Ascending aorta (tissue), 2 donors: Measurements from ENCODE around the gene PTPRF. TPM values are rescaled to one million over a fixed set of nuclear protein-coding genes. Genes with fewer than 3 reads are reported as not detected.
"Not testable (repeated sequence)": the region's sequence is repeated elsewhere in the genome, so short reads cannot be mapped to it uniquely, and the experiment has no call there.

Source experiments
- DNase-seq, 2 donors: peaks; one replicate each; pipeline ENCODE4 v3.0.0-alpha.2; 2019; ENCODE audit warnings: low spot score in 2 of 2
- H3K27ac ChIP-seq, 2 donors: fragments of 200-600 bp; sonication (generic); one replicate each; pipeline ENCODE4 v1.5.1; 2016 to 2017; ENCODE audit warnings: mild to moderate bottlenecking in 1 of 2
- H3K27me3 ChIP-seq: fragments of 200-600 bp; sonication (generic); one replicate; pipeline ENCODE4 v1.5.1; 2017
- H3K36me3 ChIP-seq, 2 donors: fragments of 200-600 bp; sonication (generic); one replicate each; pipeline ENCODE4 v1.5.1; 2016
- H3K4me1 ChIP-seq, 2 donors: fragments of 200-600 bp; sonication (generic); one replicate each; pipeline ENCODE4 v1.5.1; 2016 to 2017; ENCODE audit warnings: mild to moderate bottlenecking in 1 of 2
- H3K4me3 ChIP-seq, 2 donors: fragments of 200-600 bp; sonication (generic); one replicate each; pipeline ENCODE4 v1.5.1; 2016 to 2017; ENCODE audit warnings: mild to moderate bottlenecking in 1 of 2
- H3K9me3 ChIP-seq, 2 donors: fragments of 200-600 bp; sonication (generic); one replicate each; pipeline ENCODE4 v1.5.1; 2016
- intact Hi-C: fragments of 100-400 bp; cut with DNase I; formaldehyde crosslinking; loops from one replicate; pipeline ENCODE4 v1.15.1; 2023
- total RNA-seq: library from RNA; depleted of rRNA; stranded (reverse); fragments of >200 nt; gene quantifications from one replicate; pipeline ENCODE4 v1.1.0, GENCODE V29; 2016
- TF ChIP-seq, protein P1 (sequence below), 3 experiments: fragments of 200-600 bp in 2 of 3; fragments of 450-650 bp in 1 of 3; sonication (generic) in 2 of 3; IDR thresholded peaks; one replicate each; pipeline ENCODE4 v1.5.1; 2016 to 2019; ENCODE audit warnings: antibody characterized with exemption in 3 of 3, mild to moderate bottlenecking in 1 of 3, moderate library complexity in 1 of 3

Gene PTPRF
- total RNA-seq, 1 donor from 2014 or later: 43.6 TPM

DNA sequence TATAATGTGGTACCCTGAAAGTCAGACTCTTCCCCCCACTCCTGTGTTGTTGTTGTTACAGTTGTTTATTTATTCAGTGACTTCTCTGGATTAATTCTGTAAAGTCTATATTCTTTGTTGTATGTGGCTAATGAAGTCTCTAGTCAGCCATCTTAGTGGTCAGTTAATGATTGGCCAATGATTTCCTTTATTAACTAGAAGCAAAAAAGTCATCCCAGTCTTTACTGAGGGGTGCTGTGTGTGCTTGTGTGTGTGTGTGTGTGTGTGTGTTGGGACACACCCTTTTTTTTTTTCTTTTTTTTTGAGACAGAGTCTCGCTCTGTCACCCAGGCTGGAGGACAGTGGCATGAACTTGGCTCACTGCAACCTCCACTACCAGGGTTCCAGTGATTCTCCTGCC is 39.6 kb upstream of the PTPRF start:
- intact Hi-C loops: no loop called here
- DNase-seq: no peak

DNA sequence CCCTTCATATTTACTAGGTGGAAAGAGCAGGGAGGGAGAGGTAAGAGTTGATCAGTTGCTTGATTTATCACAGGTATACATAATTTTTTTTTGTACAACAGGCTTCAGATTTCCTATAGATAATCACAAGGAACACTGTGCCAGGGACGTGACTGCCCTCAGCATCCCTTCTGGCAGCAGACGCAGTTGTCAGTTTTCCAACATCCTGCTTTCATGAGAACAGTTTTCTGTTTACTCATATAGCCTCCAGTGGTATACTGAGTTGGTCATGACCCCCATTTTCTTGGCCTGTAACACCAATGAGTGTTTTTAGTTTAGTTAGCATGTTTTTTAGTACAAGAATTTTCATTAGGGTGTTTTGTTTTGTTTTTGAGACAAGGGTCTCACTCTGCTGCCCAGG is 37.9 kb upstream of the PTPRF start:
- intact Hi-C loops: no loop called here
- TF ChIP-seq, protein P1, sequence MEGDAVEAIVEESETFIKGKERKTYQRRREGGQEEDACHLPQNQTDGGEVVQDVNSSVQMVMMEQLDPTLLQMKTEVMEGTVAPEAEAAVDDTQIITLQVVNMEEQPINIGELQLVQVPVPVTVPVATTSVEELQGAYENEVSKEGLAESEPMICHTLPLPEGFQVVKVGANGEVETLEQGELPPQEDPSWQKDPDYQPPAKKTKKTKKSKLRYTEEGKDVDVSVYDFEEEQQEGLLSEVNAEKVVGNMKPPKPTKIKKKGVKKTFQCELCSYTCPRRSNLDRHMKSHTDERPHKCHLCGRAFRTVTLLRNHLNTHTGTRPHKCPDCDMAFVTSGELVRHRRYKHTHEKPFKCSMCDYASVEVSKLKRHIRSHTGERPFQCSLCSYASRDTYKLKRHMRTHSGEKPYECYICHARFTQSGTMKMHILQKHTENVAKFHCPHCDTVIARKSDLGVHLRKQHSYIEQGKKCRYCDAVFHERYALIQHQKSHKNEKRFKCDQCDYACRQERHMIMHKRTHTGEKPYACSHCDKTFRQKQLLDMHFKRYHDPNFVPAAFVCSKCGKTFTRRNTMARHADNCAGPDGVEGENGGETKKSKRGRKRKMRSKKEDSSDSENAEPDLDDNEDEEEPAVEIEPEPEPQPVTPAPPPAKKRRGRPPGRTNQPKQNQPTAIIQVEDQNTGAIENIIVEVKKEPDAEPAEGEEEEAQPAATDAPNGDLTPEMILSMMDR (IDR thresholded peaks at IDR 0.05): no peak
- Histone ChIP-seq H3K27ac (no peak overlapping the region), H3K4me3 (no peak overlapping the region), H3K36me3 (no peaks in the 10 kb centered on the region), H3K27me3 (no peaks in the 10 kb centered on the region), H3K9me3 (peaks cover 0 to 21% of the 10 kb centered on the region in 2 donors), H3K4me1 (no peaks in the 10 kb centered on the region)
- no peak for DNase-seq

More for the DNA sequence above, 39.6 kb upstream of the PTPRF start:
- Histone ChIP-seq H3K9me3 (peaks cover 0 to 21% of the 10 kb centered on the region in 2 donors), H3K4me1 (no peaks in the 10 kb centered on the region), H3K36me3 (no peaks in the 10 kb centered on the region), H3K27me3 (no peaks in the 10 kb centered on the region), H3K4me3 (no peak overlapping the region), H3K27ac (no peak overlapping the region)
- TF ChIP-seq, protein P1 (IDR thresholded peaks at IDR 0.05): no peak

DNA sequence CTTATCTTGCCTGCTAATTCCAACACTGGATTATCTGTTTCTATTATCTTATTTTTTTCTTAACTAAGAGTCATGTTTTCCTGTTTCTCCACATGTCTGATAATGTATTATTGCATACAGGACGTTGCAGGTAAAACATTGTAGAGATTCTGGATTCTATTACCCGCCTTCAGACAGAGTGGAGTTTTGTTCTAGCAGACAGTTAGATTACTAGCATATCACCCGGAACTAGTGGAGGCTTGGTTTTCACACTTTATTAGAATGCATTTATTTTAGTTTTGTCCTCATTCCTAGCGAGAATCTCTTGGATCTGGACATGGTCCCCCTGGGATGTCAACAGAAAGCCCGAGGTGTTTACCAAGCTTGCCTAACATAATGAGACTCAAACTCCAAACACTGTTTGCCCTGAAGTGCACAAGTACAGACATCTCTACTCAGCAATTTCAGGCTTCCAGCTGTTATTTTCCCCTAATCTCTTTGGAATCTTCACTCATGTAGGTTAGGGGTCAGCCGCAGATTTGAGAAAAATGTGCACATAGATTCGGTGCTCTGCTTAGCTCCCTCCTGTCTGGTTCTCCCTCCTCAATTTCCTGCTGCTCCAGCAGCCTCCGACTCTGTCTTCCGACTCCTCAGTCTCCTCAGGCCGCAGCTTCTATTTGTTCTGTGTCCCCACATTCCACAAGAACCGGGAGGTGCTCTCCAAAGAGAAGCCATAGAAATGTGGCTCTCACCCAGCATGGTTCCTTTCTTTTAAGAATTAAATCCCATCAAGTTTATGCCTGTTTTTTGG is 36.8 kb upstream of the PTPRF start:
- intact Hi-C loops: no loop called here
- no peaks in the 10 kb centered on the region for H3K27me3 ChIP-seq
- DNase-seq: no peak
- no peaks in the 10 kb centered on the region for H3K36me3 ChIP-seq
- H3K4me1 ChIP-seq: no peaks in the 10 kb centered on the region
- TF ChIP-seq, protein P1 (IDR thresholded peaks at IDR 0.05): no peak
- H3K9me3 ChIP-seq: peaks cover 0 to 19% of the 10 kb centered on the region in 2 donors
- no peak overlapping the region for H3K27ac ChIP-seq
- H3K4me3 ChIP-seq: no peak overlapping the region

DNA sequence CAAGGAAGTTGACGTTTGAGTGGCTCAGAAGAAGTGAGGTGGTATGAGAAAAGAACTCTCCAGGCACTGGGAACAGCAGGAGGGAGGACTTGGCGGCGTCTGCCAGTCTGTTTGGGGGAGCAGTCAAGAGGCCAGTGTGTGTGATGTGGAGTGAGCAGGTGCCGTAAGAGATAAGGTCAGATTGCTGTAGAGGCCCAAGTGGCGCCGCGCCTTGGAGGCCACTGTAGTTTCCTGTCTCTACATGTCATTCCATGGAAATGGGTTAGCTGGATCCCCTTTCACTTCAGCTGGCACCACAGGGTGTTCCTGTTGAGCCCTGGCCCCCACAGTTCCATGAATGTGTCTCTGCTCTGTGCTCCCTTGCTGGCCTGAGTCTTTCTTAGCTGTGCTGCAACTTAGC is 35.5 kb upstream of the PTPRF start:
- Histone ChIP-seq H3K4me3 (no peak overlapping the region), H3K4me1 (no peaks in the 10 kb centered on the region), H3K9me3 (peaks cover 0 to 17% of the 10 kb centered on the region in 2 donors), H3K27me3 (no peaks in the 10 kb centered on the region), H3K27ac (no peak overlapping the region), H3K36me3 (no peaks in the 10 kb centered on the region)
- TF ChIP-seq, protein P1 (IDR thresholded peaks at IDR 0.05): no peak
- no peak for DNase-seq
- intact Hi-C loops: no loop called here

DNA sequence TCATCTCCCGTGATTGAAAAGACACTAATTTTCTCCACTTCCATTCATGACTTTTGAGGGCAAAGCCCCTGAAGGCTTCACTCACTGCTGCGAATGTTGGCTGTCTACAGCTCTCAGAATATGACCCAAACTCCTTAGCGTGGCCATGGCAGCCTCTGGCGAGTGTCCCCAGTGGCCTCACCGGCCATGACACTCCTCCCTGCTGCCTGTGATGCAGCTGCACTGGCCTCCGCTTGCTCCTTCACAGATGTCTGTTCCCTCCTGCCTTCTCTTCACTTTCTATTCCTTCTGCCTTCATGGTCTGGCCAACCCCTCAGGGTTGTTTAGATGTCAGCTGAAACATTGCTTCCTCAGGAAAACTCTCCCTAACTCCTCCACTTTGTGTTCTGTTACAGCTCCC is 30.8 kb upstream of the PTPRF start:
- no peak overlapping the region for H3K4me3 ChIP-seq
- no peaks in the 10 kb centered on the region for H3K36me3 ChIP-seq
- DNase-seq: no peak
- no peaks in the 10 kb centered on the region for H3K9me3 ChIP-seq
- no peak overlapping the region for H3K27ac ChIP-seq
- H3K27me3 ChIP-seq: no peaks in the 10 kb centered on the region
- no peaks in the 10 kb centered on the region for H3K4me1 ChIP-seq
- TF ChIP-seq, protein P1 (IDR thresholded peaks at IDR 0.05): no peak
- intact Hi-C loops: no loop called here

DNA sequence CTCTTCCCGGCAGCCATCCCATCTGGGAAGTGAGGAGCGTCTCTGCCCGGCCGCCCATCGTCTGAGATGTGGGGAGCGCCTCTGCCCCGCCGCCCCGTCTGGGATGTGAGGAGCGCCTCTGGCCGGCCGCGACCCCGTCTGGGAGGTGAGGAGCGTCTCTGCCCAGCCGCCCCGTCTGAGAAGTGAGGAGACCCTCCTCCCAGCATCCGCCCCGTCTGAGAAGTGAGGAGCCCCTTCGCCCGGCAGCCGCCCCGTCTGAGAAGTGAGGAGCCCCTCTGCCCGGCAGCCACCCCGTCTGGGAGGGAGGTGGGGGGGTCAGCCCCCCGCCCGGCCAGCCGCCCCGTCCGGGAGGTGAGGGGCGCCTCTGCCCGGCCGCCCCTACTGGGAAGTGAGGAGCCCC is 28.9 kb upstream of the PTPRF start:
- H3K27me3 ChIP-seq, H3K27ac ChIP-seq, DNase-seq, H3K4me1 ChIP-seq, intact Hi-C loops, H3K4me3 ChIP-seq, H3K9me3 ChIP-seq, H3K36me3 ChIP-seq: not testable (repeated sequence)
